K562 treated with DMSO at 1 percent for 24 hours (cell line): Measurements from ENCODE around the gene CPZ. TPM values are rescaled to one million over a fixed set of nuclear protein-coding genes. Genes with fewer than 3 reads are reported as not detected.

ENCODE experiments used
- total RNA-seq: library from RNA; unstranded; fragments of 300-600 nt; gene quantifications from 2 replicates; pipeline ENCODE4 v1.2.3, GENCODE V29; 2022; ENCODE audit warnings: low read depth; ENCODE audit not compliant: insufficient read depth

CPZ gene
- 98.8 and 122 TPM in 2 replicates for total RNA-seq

DNA sequence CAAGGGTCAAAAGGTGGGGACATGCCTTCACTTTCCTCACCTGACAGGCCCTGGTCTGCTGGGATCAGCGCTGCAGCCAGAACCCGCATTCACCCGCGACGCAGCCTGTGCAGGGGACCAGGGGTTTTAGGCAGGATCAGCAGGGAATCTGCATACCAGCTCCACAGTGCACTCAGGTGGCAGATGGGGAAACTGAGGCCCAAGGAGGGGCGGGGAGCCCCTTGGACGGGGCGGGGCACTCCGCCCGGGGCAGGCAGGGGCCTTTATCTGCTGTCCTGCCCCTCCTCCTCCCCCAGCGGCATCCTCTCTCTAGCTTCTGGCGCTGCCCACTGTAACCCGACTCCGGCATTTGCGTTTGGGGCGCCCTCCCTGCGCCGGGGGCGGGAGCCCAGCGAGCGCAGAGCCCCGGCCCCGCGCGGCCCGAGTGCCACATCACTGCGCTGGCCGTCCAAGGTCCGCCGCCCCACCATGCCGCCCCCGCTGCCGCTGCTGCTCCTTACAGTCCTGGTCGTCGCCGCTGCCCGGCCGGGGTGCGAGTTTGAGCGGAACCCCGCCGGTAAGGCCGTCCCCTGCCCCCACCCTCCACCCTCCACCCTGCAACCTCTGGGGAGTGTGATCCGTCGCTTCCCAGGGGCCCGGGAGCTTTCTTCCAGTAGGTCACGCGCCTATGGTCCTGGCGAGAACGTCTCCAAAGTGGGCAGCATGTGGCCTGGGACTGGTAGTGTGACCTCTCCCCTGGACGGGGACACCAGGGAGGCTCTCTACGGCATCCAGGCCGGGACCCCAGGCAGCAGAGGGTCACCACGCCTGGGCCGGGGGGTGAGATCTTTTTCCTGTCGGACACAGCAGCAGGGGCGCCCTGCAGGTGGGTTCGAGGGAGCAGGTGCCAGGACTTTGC is at the start of gene CPZ:
Gene CPZ (plus strand): TSS at position 400 of the 898 bp plus-strand sequence. CDS start 69 bp downstream, at position 469.

DNA sequence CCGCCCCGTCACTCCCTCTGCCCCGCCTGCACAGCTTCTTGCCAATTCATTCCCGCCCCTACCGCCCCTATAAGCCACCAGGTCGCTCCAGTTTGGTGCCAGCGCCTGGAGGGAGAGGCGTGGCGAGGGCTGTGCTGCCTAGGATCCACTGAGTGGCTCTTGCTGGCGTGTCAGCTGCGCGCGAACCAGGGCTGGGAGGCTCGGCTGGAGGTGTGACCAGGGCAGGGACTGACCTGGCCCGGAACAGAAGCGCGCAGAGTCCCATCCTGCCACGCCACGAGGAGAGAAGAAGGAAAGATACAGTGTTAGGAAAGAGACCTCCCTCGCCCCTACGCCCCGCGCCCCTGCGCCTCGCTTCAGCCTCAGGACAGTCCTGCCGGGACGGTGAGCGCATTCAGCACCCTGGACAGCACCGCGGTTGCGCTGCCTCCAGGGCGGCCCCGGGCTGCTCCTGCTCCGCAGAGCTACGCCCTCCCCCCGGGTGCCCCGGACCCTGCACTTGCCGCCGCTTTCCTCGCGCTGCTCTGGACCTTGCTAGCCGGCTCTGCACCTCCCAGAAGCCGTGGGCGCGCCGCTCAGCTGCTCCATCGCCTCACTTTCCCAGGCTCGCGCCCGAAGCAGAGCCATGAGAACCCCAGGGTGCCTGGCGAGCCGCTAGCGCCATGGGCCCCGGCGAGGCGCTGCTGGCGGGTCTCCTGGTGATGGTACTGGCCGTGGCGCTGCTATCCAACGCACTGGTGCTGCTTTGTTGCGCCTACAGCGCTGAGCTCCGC is 12.1 kb upstream of the CPZ start, which contains the start of gene GPR78:
Gene GPR78 (plus strand): TSS at position 72 of the 773 bp plus-strand sequence. CDS start 591 bp downstream, at position 663.

Other genes with a start within 250 kb of the CPZ start
- 22.5 and 22.8 TPM in 2 replicates for gene ACOX3, start 152.0 kb upstream of the CPZ start, total RNA-seq
- 10.9 and 15.8 TPM in 2 replicates for gene TRMT44, start 152.0 kb upstream of the CPZ start, total RNA-seq
- 0.45 and 0.83 TPM in 2 replicates for gene GPR78, start 12.4 kb upstream of the CPZ start, total RNA-seq